GM12864 (cell line): ENCODE measurements around the gene GATAD2B.

ENCODE experiments used
- DNase-seq: peaks from one replicate; pipeline ENCODE4 v3.0.0-alpha.2; 2011; ENCODE audit warnings: low read depth
- H3K4me3 ChIP-seq: 2 replicates; pipeline ENCODE4 v1.5.1; 2011; ENCODE audit warnings: mild to moderate bottlenecking, low read depth, low read length, control low read depth
- CTCF ChIP-seq: IDR thresholded peaks from 2 replicates; pipeline ENCODE4 v1.5.1; 2011; ENCODE audit warnings: low read depth, mild to moderate bottlenecking, moderate library complexity, low read length, control low read depth, inconsistent platforms; ENCODE audit errors: missing control alignments

Gene GATAD2B

GRCh38 chr1:153883223-153883622 lies 39.5 kb downstream of the GATAD2B start:
- H3K4me3 ChIP-seq, result no peak overlapping the region
- TF ChIP-seq CTCF, result no peak
- no peak for DNase-seq

GRCh38 chr1:153882296-153882912 lies 40.4 kb downstream of the GATAD2B start:
- TF ChIP-seq CTCF, result no peak
- DNase-seq, result no peak
- H3K4me3 ChIP-seq, result no peak overlapping the region

GRCh38 chr1:153881751-153882150 lies 41.0 kb downstream of the GATAD2B start:
- TF ChIP-seq CTCF, result no peak
- no peak for DNase-seq
- H3K4me3 ChIP-seq, result no peak overlapping the region

- no peak for DNase-seq
- no peak for TF ChIP-seq CTCF
- no peak overlapping the region for H3K4me3 ChIP-seq
Observed at GRCh38 chr1:153880962-153881361, 41.8 kb downstream of the GATAD2B start.

- TF ChIP-seq CTCF, result no peak
- no peak for DNase-seq
Observed at GRCh38 chr1:153880024-153880423, 42.7 kb downstream of the GATAD2B start.

GRCh38 chr1:153877112-153877511 lies 45.7 kb downstream of the GATAD2B start:
- no peak for DNase-seq
- no peak for TF ChIP-seq CTCF

More at GRCh38 chr1:153880024-153880423, 42.7 kb downstream of the GATAD2B start:
- no peak overlapping the region for H3K4me3 ChIP-seq

GRCh38 chr1:153872934-153873333 lies 49.8 kb downstream of the GATAD2B start:
- no peak overlapping the region for H3K4me3 ChIP-seq
- no peak for DNase-seq
- no peak for TF ChIP-seq CTCF

More at GRCh38 chr1:153877112-153877511, 45.7 kb downstream of the GATAD2B start:
- no peak overlapping the region for H3K4me3 ChIP-seq
